ENCODE data around the gene POU2AF1.

POU2AF1 gene

DNA sequence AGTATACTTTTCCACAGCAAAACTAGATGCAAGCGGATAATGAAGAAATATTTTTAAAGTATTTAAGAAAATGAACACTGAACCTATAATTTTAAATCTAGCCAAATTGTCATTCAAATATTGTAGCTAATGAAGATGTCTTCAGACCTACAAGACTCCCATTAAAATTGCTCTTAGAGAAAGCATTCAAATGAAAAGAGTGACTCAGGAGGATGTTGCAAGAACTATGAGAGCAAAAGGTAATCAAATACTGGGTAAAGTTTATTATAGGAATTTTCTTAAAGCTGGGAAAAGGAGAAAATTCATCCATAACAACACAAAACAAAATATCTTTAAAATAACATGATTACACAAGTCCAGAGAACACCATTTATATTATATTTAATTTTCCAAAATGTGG, 5.4 kb upstream of the POU2AF1 start:
- DNase-seq: no peak

GRCh38 chr11:111382451-111382850, 3.4 kb upstream of the POU2AF1 start:
- no peak for DNase-seq

- DNase-seq: no peak
Measured at GRCh38 chr11:111379602-111380136, 594 bp upstream of the POU2AF1 start.

- no peak for DNase-seq
Measured at GRCh38 chr11:111378185-111378860, 752 bp downstream of the POU2AF1 start.

GRCh38 chr11:111376181-111376871, 2.7 kb downstream of the POU2AF1 start:
- no peak for DNase-seq

- DNase-seq: no peak
Measured at GRCh38 chr11:111373590-111373989, 5.5 kb downstream of the POU2AF1 start.

GRCh38 chr11:111372538-111372937, 6.5 kb downstream of the POU2AF1 start:
- no peak for DNase-seq

DNA sequence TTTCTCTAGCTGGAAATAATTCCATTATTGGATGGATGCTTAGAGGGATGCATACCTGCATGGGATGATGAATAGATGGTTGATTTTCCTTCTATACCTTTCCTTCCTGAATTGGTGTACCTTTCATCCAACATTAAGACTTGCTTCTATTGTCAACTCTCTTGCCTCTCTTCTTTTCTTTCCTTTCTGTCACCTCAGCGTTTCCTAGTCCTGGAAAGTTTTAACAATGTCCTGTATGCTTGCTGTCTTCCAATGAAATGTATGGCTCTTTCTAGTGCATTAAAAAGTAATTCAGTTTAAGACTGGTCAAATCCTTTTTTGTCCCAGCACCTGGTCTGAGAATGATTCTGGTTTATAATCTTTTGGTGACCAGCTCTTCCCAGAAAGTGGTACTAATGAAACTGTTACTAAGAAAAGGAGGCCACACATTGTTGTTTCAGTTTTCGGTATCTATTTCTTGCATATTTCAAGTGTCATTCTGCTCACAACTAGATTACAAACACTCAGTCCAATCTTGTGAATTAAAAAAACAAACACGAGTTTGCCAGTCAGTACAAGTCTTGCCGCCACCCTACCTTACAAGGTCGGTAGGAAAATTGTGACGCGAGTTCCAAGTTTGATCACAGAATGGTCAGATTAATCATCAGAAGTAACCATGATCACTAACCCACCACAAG, 8.0 kb downstream of the POU2AF1 start:
- no peak for DNase-seq

DNA sequence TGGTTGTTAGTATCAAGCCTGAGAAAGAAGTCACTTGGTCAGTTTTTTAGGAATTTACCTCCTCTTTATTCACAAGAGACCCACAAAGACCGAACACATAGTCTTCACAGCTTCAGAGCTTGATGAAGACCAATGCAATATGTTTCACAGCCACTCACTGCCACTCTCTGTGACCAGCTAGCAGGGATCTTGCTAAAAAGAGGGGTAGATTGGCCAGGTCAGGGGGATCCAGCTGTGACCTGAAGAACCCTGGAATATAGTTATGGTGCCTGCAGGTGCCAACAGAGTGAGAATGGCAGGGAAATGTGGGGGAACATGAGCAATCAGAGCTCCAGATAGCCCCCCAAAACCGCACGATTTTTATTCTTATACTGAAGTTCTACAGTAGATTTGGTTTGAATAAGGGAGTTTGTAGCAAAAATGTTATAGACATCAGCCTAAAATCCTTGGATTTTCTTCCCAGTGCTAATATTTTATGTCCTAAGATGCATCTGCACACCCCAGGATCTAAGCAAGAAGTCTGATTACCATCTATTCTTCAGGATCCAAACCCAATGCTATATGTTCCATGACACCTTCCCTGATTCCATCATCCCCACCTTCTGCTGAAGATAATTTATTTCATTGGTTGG, 8.7 kb downstream of the POU2AF1 start:
- no peak for DNase-seq

DNA sequence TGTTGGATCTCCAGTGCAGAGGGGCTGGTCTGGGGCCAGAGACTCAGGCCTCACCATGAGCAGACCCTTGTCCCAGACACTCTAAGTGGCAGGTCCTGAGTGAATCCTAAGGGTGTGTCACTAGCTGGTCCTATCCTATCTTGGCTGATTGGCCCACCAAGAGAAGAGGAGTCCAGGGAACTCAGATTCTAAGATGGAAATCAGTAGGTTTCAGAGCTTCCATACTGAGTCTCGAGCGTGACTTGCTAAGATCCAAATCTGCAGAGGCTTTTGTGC, 10.9 kb downstream of the POU2AF1 start:
- no peak for DNase-seq

GRCh38 chr11:111367411-111368284, 11.4 kb downstream of the POU2AF1 start:
- DNase-seq: no peak

DNA sequence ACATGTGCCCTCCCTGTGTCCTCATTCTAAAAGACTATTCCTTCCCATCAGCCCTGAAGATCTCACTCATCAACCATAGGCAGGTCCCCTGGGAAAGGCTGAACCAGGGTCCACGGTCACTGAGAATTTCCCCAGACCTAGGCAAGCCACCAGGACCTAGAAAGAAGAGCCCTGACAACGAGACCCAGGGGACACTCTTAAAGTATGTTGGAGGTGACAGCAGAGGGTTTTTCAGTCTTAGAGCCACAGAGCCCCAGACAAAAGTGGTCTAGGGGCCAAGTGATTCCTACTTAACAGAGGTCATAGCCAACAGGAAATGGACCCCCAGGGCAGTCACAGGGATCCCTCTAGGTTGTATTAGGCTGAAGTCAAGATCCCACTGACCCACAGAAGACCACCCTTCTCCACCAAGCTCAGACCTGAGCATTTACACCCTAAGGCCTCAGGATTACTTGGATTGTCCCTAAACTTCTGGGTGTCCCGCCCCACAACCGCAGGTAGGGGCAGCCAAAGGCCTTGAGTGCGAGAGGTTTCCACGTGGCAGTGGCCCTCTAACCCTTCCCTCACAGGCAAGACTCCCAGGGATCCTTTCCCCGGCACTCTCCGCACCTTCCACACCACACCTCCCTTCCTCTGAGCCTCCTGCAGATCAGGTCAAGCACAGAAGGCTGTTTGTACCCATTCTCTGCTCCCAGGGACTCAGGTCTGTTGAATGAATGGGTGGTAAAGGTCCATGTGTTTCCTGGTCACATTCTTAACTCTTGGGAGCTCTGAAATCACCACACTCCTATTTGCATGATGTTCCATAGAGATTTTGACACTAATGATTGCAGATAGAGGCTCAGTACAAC, 12.3 kb downstream of the POU2AF1 start:
- no peak for DNase-seq

DNA sequence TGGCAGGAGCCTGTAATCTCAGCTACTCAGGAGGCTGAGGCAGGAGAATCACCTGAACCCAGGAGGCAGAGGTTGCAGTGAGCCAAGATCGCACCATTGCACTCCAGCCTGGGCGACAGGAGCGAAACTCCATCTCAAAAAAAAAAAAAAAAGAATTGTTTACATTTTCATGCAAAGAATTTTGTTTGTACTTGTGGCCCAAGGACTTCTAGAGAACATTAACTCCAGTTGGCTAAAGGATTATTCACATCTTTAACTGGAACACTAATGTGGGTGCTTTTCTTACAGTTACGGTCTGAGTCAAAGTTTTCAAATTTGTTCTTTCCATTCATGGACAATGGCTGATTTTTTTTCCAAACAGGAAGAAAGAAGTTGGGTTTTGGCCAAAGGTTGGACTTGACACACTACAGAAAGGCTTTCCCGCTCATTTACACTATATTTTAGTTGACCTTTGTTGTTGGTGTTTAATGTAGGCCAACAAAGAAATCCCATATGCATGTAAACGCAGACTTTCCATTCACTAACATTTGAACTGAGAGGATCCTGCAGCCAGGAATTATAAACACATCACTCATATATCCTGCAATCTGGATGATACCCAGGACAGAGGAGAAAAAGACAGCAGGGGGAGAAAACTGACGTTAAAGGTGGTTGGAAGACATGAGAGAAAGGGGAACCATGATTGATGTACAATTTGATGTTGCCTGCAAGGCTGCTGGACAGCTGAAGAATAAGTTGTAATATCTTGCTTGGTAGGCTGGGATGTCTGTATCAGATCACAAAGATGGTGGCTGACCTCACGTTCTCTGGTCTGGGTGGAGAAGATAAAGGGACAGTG, 13.1 kb downstream of the POU2AF1 start:
- DNase-seq: no peak

GRCh38 chr11:111364503-111364902, 14.6 kb downstream of the POU2AF1 start:
- no peak for DNase-seq

DNA sequence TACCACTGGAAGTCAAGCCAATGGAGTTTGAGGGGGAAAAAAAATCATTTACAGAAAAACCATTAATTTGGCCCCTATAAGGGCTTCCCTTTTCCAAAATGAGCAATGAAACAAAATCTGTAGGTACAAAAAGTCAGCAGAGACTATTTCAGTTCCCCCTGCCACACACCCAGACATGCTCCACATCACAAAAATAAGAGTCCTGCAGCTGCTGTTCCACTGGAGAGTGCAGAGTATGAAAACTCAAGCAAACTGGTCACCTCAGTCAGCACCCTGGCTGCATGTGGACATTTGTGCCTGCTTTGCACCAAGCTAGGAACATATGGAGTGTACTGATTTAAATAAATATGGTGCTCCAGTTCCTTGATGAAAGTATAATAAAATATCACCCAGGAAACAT, 15.1 kb downstream of the POU2AF1 start:
- no peak for DNase-seq

DNA sequence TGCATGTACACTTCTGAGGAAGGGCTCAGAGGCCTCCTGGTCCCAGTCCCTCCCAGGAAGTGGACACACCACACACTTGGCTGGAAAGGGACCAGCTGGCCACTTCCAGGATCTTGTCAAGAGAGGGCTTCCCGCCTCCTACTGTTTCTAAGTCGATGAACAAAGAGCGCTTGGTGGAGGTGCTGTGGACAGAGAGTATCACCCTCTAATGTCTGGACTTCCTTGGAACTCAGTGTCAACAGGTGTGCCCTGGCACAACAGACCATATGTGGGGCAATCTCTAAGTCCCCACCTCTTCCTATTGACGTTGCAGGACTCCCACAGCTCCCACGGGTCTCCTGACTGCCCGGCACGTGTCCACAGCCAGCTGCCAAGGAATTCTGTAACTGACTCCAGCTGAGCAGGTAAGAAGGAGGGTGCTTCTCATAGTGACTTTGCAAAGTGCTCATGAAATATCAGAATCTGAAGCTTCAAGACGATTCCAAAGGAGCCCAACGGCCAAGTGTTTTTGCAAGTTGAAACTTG, 16.1 kb downstream of the POU2AF1 start:
- DNase-seq: no peak

DNA sequence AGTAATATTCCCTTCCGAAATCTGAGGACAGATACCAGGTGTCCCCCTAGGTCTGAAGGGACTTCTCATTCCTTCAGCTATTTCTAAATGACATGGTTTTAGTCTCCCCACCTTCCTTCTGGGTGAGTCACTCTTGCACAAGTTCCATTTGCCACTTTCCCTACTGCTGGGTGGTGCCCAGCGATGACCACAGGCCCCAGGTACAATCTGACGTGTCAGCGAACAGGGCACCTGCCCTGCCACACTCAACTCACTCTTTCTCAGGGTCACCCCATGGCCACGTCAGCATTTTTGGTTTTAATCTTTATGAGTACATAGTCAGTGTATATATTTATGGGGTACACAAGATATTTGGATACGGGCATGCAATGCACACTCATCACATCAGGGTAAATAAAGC, 17.2 kb downstream of the POU2AF1 start:
- no peak for DNase-seq

DNA sequence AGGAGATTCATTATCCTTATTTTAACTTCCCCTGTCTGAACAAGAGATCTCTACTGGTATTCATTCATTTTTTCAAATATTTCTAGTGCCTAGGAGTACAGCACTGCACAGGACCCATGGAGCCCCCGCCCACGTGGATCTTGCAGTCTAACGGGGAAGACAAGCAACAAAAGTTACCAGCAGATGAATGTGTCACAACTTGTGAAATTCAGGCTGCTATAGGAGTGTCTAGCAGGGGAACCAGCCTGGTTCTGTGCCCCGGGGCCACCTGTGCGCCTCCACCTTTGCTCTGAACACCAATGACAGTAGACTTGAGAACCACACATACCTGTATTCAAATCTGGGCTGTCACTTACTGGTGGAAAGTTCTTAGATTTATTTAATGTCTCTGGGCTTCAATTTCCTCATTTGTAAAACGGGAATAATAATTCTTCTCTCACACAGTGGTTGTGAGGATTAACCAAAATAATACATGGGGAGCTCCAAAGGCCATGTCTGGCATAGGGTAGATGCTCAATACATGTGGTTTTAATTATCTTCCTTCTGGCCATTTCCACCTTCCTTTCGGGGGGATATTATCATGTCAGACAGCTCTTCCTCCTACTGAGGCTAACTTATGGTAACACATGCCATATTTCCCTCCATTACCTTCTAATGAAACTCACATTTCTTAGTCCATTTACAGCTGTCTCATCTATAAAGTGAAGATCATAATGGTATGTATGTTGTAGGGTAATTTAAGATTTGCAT, 17.8 kb downstream of the POU2AF1 start:
- no peak for DNase-seq

DNA sequence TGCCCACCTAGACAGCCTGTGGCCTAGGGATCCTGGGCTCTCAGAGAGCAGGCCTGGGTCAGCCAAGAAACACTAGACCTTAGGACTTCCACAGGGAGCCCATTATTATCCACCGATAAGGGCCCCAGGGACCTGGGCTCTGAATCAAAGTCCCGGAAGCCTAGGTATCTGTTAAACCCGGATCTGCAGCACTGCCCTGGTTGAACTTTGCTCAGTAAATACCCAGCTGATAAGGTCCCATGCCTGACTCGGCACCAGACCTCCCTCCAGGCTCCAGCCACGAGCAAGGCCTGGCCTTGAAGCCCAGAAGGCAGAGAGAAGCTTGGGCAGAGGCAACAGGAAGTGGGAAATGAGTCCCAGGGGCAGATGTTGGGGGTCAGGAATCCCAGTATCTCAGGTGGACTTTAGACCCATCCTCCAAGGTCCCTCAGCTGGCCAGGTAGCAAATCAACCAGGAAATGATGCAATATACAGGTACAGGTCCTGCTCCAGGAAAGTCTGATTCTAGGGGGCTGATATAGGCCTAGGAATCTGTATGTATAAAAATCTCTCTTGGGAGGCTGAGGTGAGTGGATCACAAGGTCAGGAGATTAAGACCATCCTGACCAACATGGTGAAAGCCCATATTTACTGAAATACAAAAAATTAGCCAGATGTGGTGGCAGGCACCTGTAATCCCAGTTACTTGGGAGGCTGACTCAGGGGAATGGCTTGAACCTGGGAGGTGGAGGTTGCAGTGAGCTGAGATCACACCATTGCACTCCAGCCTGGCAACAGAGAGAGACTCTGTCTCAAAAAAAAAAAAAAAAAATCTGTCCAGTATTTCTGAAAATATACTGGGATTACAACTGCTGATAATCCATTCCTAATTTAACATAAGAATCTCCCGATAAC, 18.7 kb downstream of the POU2AF1 start:
- DNase-seq: no peak

Data from left hindlimb (tissue), 1 donor.